ENCODE data around the gene KCNA10.
A peak's percentile ranks its signal among the peaks of the same experiment; 100 is the strongest.
"Not testable (repeated sequence)": the region's sequence is repeated elsewhere in the genome, so short reads cannot be mapped to it uniquely, and the experiment has no call there.

KCNA10 gene

DNA sequence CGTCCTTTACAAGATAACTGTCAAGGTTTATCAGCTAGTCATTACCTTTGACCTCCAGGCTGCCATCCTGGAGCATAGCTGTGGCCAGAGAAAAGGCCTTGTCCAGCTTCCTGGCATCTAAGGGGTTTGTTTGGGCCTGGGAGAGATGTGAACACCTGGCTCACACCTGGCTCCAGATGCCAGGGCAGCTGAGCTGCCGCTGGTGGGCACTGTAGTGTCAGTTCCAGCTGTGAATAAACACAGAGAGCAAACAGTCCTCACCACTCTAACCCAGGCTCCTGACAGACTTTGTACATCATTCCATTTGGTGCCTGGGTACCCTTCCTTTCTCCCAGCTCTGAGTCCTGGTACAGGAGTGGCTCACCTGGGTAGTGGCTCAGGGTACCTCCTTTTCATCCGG lies 14.3 kb upstream of the KCNA10 start:
- DNase-seq, result no peak

DNA sequence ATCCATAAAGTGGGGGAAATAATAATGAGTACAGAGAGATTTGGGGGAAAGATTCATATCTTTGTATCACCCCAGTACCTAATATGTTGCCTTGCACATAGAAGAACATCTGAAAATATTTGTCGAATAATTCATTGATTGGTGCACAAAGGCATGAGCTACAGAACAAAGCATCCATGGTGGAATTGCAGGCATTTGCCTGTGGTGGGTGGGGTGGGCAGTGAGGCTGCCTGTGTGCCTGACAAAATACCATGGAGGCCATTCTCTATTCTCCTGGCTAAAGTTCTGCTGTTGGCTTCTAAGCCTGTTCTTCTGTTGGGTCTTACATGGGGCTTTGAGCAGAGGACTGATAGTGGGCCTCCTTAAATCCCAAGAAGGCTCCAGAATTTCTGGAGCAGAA lies 10.0 kb upstream of the KCNA10 start:
- DNase-seq, result no peak

DNA sequence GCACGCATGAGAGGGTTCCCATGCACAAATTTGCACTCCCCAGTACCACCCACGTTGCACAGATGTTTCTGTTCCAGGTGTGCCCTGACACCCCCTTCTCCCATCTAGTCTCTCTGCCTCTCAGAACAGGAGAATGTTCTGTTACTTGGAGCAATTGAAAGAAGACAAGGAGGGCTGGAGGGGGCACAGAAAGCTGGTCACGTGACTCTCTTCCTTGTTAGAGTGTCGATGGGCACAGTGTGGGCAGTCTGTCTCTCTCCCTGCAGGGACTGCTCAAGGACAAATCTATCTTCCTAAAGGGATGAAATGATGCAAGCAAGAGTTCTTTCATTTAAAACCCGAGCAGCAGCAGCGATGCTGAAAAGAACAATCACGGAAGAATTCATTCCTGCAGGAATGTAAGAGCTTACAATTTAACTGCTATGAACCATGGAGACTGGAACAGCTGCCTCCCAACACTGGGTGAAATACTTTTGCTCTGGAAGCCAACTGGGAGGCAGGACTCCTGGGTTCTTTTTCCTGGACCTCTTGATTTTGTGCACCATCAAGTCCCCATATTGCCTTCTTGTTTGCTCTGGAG lies 7.3 kb upstream of the KCNA10 start:
- DNase-seq, result no peak

DNA sequence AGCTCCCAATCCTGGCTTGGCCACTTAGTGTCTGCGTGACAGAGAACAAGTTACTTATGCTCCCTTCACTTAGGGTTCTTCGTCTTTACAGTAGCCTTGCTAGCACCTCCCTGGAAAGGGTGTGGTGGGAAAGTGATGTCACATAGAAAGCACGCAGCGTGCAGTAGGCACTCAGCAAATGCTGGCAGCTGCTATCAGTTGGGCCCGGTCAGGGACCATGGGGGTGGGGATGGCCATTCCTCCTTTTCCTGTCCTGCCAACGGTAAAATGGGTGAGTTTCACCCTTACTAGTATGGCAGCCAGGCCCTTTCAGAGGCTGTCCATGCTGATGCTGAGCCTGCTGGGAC lies 6.2 kb upstream of the KCNA10 start:
- no peak for DNase-seq

DNA sequence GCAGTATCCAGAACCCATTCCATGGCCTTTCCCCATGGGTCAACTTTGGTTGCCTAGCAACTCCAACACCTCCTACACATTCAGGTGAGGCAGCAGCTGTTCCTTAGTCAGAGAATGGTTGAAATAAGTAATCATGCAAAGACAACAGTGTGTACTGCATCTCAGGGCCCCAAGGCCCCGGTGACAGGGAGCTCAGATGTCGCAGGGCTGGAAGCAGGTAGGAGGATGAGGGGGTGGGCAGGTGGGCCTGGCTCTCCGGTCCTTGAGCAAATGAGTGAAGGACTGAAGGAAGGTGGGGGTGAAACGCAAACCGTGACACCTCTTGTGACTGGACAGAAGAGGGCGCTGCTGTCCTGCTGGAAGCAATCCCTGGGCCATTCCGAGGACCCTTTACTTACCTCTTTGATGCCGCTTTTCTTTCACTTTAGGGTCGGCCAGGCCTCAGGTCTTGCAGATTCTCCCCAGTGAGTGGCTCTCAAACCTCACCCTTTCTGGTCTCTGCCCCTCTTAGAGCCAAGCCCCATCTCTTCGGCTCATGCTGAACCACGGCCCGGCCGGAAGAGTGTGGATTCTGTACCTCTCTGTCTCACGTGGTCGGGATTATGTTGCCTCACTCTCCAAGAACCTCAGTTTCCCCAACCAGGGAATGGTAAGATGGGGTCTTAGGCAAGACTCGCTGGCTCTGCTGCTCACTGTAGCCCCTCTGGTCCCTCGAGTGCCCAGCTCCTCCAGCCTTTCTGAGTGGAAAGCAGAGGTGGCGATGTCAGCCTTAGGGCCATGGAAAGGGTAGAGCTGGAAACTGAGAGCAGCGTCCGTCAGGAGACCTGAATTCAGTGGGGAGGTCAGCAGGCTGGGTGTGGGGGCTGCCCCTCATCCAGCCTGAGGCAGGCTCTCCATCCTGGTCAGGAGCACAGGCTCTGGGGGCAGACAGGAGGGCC lies 5.6 kb upstream of the KCNA10 start:
- peak; percentile 7 for DNase-seq

DNA sequence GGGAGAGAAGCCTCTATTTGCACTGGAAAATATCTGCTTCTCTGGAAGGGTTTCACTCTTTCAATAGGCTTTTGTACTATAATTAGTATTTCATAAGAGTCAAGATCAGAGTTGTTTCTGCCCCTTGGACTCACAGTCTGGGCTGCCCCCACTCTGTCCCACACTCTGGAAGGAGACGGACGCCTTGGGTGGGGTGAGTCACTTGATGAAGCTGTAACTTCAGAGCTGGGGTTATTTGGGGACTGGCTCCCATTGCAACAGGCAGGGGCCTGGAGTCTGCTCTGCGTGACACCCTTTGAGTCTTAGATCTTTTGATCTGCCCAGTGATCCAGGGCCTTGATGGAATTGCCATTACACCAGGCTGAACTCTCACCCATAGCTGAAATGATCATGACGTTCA lies 4.0 kb upstream of the KCNA10 start:
- no peak for DNase-seq

DNA sequence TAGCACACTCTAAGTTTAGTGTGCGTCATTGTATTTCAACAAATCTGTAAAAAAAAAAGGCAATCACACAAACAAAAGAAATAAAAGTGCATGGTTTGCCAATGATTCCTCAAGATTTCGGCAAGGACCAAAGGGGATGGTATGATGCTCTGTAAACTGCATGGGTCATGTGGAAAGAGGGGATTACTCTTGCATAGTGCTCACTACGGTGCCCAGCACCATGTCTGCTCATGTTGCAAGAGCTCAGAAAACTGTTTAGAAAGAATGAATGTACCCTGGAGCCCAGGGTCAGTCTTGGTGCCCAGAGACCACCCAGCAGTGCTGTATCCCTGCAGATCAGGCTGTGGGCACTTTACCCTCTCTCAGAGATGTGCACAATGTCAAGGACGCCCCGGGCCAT lies 3.6 kb upstream of the KCNA10 start:
- no peak for DNase-seq

DNA sequence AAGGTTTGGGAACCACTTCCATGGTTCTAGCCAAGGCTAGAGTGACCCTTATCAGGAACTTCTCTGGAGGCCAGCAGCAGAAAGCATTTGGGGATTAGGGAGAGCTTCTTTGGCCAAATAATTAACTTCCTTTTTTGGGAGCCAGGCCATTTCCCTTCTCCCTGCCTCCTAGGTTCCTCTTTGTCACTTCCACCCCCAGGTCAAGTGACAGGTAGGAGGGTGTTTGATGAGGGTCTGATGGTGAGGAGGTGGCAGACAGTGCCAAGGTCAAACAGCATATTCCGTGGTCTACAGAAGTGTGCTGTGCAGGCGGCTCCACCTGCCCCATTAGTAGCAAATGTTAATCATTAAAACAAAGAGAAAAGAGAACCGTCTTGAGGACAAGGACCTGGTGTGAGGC lies 1.9 kb upstream of the KCNA10 start:
- DNase-seq, result no peak

DNA sequence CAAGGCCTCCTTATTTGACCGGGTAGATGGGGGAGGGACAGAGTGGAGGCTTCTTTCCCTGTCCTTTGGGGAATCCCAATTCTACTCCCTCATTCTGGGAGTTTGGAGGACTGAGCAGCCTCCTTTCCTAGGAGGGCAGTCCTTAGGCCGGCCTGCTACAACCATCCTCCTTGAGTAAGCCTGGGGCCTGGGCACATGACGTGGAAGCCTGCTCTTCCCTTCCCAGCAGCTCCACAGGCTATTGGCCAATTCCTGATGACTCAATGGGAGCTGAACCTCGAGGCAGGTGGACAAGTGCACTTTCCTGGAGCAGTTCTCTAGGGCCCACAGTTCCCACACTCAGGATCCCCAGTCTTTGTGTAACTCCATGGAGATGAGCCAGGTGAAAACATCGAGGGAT lies 3.1 kb downstream of the KCNA10 start:
- DNase-seq, result no peak

DNA sequence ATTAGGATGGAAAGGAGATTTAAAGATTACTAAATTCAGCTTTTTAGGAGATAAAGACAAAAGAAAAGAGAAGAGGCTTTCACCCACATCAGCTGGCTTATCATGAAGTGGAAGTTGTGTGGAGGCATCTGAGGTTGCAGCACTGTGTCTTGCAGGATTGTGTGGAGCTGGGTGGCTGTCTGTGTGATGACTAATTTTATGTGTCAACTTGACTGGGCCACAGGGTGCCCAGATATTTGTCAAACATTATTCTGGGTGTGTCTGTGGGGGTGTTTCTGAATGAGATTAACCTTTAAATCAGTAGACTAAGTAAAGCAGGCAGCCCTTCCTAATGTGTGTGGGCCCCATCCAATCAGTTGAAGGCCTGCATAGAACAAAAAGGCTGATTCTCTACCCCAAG lies 3.9 kb downstream of the KCNA10 start:
- no peak for DNase-seq

DNA sequence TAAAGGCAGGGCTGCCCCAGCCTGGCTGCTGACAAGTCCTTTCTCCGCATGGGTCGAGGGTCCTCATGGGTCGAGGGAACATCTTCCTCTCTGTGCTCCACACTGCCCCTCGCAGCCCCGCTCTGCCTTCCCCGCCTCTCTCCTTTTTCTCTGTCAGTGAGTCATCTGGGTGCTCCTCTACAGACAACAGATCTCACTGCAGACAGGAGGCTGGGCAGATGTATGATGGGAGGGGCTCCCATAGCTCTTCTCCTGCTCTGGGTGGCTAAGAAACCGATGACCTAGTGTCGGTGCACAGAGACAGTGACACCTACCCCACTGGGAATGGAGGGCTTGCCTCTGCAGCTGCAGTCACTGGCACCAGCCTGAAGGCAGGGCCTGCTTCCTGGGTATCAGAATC lies 5.5 kb downstream of the KCNA10 start:
- DNase-seq, result peak; percentile 36

DNA sequence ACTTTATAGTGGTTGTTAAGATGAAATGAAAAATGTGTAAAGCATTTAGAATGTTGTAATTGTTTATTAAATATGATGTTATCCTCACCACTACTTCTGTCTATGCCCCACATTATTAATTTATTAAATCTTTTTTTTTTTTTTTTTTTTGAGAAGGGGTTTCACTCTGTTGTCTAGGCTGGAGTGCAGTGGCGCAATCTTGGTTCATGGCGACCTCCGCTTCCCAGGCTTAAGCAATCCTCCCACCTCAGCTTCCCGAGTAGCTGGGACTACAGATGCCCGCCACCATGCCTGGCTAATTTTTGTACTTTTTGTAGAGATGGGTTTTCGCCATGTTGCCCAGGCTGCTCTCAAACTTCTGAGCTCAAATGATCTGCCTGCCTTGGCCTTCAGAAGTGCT lies 7.5 kb downstream of the KCNA10 start:
- no peak for DNase-seq

DNA sequence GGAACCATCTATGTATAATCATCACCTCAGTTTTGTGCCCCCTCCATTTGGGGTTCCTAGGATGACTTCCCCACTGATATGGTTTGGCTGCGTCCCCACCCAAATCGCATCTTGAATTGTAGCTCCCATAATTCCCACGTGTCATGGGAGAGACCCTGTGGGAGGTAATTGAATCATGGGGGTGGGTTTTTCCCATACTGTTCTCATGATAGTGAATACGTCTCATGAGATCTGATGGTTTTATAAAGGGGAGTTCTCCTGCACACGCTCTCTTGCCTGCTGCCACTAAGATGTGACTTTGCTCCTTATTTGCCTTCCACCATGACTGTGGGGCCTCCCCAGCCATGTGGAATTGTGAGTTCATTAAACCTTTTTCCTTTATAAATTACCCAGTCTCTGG lies 8.1 kb downstream of the KCNA10 start:
- not testable (repeated sequence) for DNase-seq

DNA sequence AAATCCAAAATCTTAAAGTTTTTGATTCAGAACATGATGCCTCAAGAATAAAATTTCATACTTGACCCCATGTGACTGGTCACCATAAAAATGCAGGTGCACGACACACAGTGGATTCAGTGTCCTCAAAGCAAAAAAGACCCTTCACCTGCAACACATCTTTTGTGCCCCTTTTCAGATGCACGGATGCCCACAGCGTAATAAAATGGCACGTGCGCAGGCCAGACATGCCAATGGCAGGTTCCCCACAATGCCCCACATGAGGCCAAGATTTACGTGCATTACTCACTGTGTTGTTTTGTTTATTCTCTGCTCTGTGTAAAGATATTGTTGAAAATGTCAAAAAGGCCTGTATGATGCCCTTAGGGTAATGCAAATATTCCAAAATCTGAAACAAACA lies 9.3 kb downstream of the KCNA10 start:
- no peak for DNase-seq

DNA sequence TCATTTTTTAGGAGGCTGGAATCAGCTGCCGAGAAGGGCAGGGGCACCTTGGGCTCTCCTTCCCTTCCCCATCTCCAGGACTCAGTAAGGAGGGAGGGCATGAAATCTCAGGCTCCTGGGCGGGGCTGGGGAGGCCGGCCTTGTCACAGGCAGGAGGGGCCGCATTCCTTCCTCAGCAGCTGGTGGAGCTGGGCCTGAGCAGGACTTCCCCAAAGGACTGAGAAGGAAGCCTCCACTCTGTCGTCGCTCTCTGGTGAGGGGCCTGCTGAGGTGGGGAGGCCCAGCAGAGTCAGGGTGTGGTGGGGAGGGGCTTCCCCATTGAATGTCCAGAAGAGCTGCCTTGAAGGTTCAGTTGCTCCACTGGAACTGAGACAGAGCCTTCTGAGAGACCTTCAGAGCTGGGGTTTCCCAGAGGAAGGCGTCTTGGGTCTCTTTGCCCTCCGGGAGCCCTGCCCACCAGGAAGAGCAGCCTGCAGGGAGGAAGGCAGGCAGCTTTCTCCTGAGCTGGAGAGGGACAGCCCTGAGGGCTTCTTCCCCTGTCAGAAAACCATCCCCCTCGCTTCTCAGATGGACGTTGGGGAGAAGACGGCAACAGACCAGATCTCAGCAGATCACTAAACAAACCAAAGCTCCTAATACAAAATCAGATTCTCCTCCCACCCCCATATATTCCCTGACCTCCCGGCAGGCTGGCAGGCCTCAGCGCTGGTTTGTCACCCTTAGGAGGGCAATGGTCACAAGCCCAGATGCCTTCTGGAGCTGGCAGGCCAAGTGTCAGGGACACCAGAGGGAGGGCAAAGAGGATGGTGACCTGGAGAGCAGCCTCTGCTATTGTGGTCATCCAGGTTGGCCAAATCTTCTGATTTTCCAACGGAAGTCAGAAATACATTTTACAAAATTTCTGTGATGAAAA lies 10.7 kb downstream of the KCNA10 start:
- DNase-seq, result peak; percentile 3

DNA sequence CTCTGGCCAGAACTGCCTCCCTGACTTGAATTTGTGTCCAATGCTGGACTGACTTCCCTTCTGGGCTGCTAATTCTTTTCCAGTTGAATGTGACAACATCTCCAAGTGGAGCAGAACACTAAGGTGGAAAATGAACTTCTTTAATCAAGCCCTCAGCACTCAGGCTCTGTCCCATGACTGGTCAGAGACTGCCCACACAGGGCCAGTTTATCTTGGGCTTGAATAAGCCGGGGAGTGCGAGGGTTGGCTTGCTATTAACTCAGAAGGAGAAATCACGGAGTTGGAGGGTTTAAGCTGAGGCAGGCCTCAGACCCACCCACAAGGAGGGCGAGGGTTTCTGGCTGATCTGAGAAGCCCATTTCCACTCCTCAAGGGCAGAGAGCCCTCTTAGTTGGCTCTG lies 12.4 kb downstream of the KCNA10 start:
- no peak for DNase-seq

DNA sequence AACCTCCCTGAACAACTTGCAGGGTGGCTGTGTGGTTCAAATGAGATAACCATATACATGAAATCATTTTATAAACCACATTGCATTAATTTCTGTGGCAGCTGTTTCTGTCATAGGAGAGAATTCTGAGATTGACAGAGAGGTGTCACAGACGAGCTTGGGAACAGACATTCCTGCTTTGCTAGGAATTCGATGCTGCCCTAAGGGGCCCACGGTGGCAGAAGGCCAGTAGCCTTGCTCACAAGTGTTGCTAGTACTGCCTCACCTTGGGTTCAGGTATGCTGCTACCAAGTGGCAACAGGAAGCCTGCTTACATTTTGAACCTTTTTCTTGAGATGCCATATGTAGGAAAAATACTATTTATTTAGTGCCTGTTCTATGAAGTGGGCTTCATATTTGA lies 13.4 kb downstream of the KCNA10 start:
- DNase-seq, result no peak

DNA sequence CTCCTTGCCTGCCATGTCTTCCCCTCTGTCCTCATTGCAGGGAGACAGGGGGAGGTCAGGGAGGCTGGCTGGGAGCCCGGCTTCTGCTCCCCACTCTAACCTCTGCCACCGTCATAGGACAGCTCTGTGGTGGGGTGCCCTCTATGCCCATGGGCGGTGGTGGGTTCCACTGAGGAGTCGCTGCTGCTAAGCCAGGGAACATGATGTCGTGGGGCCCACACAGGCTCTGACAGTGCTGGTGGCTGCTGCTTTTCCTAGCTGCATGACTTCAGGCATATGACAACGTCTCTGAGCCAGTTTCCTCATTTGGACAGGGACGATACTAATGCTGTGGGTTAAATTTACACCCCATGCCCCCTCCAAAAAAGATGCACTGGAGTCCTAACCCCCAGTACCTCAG lies 14.7 kb downstream of the KCNA10 start:
- no peak for DNase-seq

DNA sequence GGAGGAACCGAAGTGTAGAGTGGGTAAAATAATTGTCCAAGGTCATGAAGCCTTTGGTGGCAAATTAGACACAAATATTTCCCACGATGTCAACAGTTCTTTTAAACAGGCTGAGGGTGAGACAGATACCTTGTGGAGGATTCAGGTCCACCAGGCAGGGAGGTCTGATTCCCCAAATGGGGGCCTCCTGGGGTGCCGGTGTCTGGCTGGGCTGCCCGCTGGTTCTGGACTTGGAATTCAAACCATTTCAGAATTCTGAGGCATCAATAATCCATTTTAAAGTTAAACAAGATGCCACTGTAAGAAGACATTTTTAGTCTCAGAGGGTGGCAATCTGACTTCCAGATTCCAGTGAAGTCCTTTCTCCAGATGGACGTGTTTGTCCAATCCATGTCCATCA lies 15.5 kb downstream of the KCNA10 start:
- DNase-seq, result no peak

DNA sequence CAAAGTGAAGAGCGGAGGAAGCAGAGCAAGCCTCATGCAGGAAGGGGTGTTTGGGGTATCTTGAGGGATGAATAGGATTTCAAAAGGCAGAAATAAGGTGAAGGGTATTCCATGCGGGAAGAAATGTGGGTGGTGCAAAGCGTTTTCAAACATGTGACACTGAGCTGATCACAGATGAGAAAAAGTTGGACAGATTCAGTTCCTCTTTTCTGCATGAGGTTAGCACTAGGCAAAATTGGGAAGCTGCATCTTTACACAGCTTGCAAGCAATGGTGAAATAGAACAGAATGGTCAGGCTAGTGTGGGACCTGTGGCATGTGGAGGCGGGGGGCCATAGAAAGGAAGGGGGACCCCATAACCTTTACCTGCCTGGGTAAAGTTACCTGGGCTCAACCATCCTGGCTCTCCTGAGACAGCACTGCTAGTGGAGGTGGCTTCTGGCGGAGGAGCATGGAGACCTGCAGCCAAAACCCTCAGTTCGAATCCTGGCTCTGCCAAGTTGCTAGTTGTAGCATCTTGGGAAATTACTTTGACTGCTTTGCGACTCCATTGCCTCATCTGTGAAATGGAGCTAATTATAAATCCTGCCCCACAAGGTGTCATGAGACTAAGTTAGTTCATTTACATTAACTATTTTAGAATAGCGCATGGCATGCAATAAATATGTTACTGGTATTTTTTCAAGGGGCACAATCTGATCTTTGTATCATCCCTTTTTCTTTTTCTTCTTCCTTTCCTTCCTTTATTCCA lies 16.4 kb downstream of the KCNA10 start:
- no peak for DNase-seq

DNA sequence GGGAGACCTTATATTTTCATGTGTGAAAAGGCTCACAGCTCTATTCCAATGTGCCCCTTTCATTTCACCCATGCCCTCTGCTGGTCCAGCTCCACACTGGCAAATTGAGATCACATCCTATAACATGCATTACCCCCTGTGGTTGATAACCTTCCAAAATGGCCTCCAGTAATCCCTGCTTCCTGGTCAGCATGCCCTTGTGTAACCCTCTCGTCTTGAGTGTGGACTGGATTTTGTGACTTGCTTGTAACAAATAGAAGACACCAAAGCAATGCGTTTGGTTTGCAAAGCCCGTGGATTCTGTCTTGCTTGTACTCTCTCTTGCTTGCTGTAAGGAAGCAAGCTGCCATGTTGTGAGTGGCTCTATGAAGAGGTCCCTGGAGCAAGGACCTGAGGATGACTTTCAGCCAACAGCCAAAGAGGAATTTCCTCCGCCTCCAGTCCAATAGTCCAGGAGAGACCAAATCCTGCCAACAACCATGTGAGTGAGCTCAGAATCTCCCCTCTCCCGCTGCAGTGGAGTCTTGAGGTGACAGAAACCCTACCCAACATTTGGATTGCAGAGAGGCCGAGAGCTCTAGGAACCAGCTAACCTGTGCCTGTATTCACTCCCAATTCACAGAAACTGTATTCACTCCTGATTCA lies 17.4 kb downstream of the KCNA10 start:
- no peak for DNase-seq

DNA sequence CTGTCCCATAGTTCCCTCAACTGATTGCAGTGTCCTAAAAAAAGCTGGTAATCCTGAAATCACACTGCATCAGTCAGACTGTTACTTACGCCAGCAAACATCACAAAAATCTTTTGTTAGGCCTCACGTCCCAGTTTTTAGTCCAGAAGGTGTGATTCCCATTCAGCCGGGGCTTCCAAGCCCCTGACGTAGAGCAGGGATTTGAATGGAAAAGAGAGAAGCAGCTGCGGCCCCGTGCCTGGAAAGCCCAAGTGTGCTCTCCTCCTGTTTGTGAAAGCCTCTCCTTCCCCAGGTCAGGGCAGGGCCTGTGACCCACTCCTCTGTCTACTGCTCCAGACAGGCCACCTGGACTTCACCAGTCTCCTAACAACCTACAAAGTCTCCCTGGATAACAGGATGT lies 20.7 kb downstream of the KCNA10 start:
- DNase-seq, result no peak
